Measurements from ENCODE around the gene S100A16. TPM values are rescaled to one million over a fixed set of nuclear protein-coding genes. Genes with fewer than 3 reads are reported as not detected.

Gene S100A16
- total and polyA plus RNA-seq, 9 of the 15 experiments (the other 6 are each of a cell fraction or from before 2014, with no cell fraction given), result 1.6 to 6.9 (median 4.3) TPM

GRCh38 chr1:153608742-153609584 lies 4.0 kb downstream of the S100A16 start (continued):
- no peak for TF ChIP-seq ARID3B (CRISPR knock-in tag; IDR thresholded peaks at IDR 0.05; ENCODE audit: borderline replicate concordance)
- peak; percentile 31; the same call in 1 of the 2 replicates for TF ChIP-seq KLF16 (IDR thresholded peaks at IDR 0.05)
- TF ChIP-seq SREBF2 (CRISPR knock-in tag; IDR thresholded peaks at IDR 0.05), result no peak
- no peak for TF ChIP-seq ZNF695 (CRISPR knock-in tag; IDR thresholded peaks at IDR 0.05)
- no peak for TF ChIP-seq E4F1 (CRISPR knock-in tag; IDR thresholded peaks at IDR 0.05; ENCODE audit: borderline replicate concordance)
- TF ChIP-seq ZNF764 (CRISPR knock-in tag; IDR thresholded peaks at IDR 0.05; ENCODE audit: low read depth), result no peak
- no peak for TF ChIP-seq ZNF561 (CRISPR knock-in tag; conservative IDR thresholded peaks at IDR 0.05)
- no peak for TF ChIP-seq ZNF146 (CRISPR knock-in tag; IDR thresholded peaks at IDR 0.05; ENCODE audit: unreplicated experiment)
- TF ChIP-seq SMAD2 (IDR thresholded peaks at IDR 0.05; ENCODE audit: low read depth, low read length), result no peak
- TF ChIP-seq ZNF75A (CRISPR knock-in tag; IDR thresholded peaks at IDR 0.05), result no peak
- no peak for TF ChIP-seq ZNF584 (CRISPR knock-in tag; IDR thresholded peaks at IDR 0.05; ENCODE audit: low read depth)
- TF ChIP-seq SIN3A (IDR thresholded peaks at IDR 0.05; ENCODE audit: borderline replicate concordance in 2 of 2, control insufficient read depth in 1 of 2, low read depth in 2 of 2, low read length in 2 of 2), result no peak
- TF ChIP-seq HDGF (IDR thresholded peaks at IDR 0.05), result no peak; the same call in 1 of the 2 replicates
- no peak for TF ChIP-seq CBX1 (IDR thresholded peaks at IDR 0.05; ENCODE audit: low read depth)
- no peak for TF ChIP-seq ZFP30 (CRISPR knock-in tag; IDR thresholded peaks at IDR 0.05; ENCODE audit: borderline replicate concordance)
- TF ChIP-seq HNRNPUL1 (IDR thresholded peaks at IDR 0.05; ENCODE audit: low read length), result no peak
- TF ChIP-seq TCF3 (CRISPR knock-in tag; IDR thresholded peaks at IDR 0.05), result no peak
- TF ChIP-seq HMG20A (CRISPR knock-in tag; conservative IDR thresholded peaks at IDR 0.05), result no peak
- no peak for TF ChIP-seq RBM22 (IDR thresholded peaks at IDR 0.05; ENCODE audit: low read depth, low read length, poor library complexity, severe bottlenecking)
- TF ChIP-seq MED1 (CRISPR knock-in tag; IDR thresholded peaks at IDR 0.05; ENCODE audit: borderline replicate concordance), result no peak
- TF ChIP-seq NCOR1 (IDR thresholded peaks at IDR 0.05), result peak; percentile 71
- peak; percentile 46 for TF ChIP-seq ATF3 (IDR thresholded peaks at IDR 0.05)
- no peak for TF ChIP-seq ATF3 (CRISPR knock-in tag; conservative IDR thresholded peaks at IDR 0.05)
- TF ChIP-seq ZNF3 (CRISPR knock-in tag; IDR thresholded peaks at IDR 0.05), result no peak
- no peak for TF ChIP-seq KDM2B (CRISPR knock-in tag; IDR thresholded peaks at IDR 0.05)
- TF ChIP-seq ADNP (tag; IDR thresholded peaks at IDR 0.05), result no peak

All from K562 (cell line).